ENCODE data around the gene TTC39C.
"Not testable (repeated sequence)": the region's sequence is repeated elsewhere in the genome, so short reads cannot be mapped to it uniquely, and the experiment has no call there.

Gene TTC39C

DNA sequence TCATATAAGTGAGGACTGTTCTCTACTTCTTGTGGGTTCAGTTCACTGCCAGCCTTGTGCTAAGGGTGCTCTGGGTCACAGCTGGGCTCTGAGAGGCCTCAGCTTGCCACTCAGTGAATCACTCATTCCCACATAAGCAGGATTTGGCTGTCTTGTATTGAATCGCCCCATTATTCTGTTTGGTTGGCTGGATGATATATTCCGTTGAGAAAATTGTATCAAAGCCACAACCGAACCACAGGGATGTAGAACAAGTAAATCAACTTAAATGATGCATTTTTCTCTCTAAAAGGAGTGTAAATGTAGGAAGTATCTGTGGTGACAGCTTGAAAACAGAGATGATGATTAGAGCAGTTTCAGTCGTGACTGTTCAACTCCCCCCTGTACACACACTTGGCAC, 39.6 kb downstream of the TTC39C start:
- DNase-seq (ENCODE audit: low read depth) = no peak

GRCh38 chr18:24055009-24055804, 40.7 kb downstream of the TTC39C start:
- DNase-seq (ENCODE audit: low read depth) = no peak

DNA sequence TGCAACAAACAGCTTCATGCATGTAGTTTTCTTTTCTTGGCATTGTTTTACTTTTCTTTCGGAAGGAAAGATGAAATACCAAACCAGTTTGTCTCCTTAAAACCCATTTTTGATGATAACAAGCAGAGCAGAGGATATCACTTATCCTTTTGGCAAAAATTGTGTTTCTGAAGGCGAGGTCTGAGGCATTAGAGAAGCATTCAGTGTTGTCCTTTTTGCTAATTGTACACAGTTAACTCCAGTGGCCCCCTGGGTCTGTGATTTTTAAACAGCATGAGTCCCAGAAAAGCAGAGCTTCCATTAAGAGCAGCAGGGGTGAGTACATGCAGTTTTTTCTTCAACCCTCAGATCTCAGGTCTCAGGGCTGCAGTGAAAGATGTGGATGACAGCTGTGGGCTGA, 41.3 kb downstream of the TTC39C start:
- DNase-seq (ENCODE audit: low read depth) = no peak

- no peak for DNase-seq (ENCODE audit: low read depth)
Measured at GRCh38 chr18:24056506-24056905, 42.0 kb downstream of the TTC39C start.

DNA sequence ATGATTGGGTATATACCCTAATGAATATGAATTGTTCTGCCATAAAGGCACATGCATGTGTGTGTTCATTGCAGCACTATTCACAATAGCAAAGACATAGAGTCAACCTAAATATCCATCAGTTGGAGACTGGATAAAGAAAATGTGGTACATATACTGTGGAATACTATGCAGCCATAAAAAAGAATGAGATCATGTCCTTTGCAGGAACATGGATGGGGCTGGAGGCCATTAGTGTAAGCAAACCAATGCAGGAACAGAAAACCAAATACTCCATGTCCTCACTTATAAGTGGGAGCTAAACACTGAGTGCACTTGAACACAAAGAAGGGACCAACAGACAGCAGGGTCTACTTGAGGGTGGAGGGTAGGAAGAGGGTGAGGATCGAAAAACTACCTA, 43.2 kb downstream of the TTC39C start:
- no peak for DNase-seq (ENCODE audit: low read depth)

DNA sequence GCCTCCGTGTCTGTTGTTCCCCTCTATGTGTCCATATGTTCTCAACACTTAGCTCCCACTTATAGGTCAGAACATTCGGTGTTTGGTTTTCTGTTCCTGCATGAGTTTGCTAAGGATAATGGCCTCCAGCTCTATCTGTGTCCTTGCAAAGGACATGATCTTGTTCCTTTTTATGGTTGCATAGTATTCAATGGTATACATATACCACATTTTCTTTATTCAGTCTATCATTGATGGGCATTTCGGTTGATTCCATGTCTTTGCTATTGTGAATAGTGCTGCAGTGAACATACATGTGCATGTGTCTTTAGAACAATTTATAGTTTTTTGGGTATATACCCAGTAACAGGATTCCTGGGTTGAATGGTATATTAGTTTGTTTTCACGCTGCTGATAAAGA, 44.8 kb downstream of the TTC39C start:
- DNase-seq (ENCODE audit: low read depth) = not testable (repeated sequence)

DNA sequence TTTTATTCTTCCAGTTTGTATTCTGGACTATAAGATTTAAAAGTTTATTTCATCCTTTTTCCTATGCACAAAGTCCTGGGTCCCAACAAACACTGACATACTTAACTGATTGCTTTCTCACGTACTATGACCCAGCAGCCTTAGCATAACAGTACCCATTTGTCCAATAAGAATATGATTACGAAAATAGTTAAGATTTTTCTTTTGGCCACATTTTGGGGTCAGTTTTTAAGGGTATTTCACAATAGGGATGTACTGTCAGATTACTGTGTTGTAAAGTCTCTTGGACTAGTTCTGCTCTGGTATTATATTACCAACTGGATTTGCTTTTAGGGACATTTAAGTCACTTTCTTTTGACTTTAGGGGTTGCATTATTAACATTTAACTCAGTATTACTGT, 46.1 kb downstream of the TTC39C start:
- DNase-seq (ENCODE audit: low read depth) = no peak

DNA sequence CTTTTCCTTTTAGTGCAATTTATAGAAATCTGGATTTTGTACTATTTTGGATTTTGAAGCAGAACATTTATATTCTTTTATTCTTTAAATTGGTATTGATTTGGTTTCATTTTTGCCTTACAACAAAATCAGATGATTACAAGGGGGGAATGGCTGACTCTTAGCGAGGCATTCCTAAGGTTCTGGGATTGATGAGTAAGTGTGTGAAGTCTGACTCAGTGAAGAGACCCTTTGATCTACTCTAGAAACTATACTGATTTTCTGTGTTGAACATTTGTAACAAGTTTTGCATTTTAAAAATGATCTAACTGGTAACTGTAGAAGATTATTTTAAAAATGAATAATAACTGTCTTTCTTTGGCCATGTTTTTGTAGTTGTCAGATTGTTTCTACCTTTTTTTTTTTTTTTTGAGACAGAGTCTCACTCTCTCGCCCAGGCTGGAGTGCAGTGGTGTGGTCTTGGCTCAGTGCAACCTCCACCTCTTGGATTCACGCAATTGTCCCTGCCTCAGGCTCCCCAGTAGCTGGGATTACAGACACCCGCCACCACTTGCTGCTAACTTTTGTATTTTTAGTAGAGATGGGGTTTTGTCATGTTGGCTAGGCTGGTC, 48.7 kb downstream of the TTC39C start:
- no peak for DNase-seq (ENCODE audit: low read depth)

DNA sequence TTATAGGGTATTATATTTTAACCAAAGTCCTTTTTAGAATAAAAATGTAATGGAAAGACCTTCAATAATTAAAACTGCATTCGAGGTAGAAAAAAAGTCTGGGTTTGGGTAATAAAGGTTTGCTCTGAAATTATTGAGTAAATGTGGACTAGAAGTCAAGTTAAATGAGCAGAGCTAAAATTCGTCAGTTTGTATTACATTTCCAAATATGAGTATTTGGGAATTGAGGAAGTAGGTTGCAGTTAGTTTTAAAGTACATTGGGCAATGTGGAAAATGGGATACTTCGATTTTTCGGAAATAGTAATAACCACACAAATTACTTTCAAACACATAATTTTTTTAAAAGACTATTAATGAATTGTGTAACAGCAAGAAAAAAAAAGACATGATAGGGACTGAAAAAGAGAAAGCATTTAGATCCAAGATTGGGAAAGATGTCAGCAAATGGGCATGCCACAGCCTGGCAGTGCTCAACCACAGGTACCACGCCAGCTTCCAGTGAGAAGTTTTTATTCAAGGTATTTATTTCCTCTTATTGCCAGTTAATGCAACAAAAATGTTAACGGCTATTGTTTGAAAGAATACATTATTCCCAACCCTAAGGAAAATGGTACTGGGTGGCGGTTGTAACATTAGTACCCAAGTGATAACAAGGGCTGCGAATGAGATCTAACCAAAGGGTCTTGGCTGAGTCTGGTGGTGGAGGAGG, 50.0 kb downstream of the TTC39C start:
- no peak for DNase-seq (ENCODE audit: low read depth)

- no peak for DNase-seq (ENCODE audit: low read depth)
Measured at GRCh38 chr18:24065906-24066305, 51.4 kb downstream of the TTC39C start.

GRCh38 chr18:24068945-24069693, 54.6 kb downstream of the TTC39C start:
- no peak for DNase-seq (ENCODE audit: low read depth)

DNA sequence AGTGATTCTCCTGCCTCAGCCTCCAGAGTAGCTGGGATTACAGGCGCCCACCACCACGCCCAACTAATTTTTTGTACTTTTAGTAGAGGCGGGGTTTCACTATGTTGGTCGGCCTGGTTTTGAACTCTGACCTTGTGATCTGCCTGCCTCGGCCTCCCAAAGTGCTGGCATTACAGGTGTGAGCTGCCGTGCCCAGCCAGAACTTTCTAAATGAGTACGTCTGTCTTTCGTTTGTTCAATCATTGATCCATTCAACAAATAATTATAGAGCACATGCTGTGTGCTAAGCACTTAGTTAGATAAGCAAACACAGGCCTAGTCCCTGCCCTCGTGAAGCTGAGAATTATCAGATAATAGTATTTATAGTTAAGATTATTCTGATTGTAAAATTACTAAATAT, 56.5 kb downstream of the TTC39C start:
- no peak for DNase-seq (ENCODE audit: low read depth)

- DNase-seq (ENCODE audit: low read depth) = no peak
Measured at GRCh38 chr18:24071779-24072178, 57.2 kb downstream of the TTC39C start.

DNA sequence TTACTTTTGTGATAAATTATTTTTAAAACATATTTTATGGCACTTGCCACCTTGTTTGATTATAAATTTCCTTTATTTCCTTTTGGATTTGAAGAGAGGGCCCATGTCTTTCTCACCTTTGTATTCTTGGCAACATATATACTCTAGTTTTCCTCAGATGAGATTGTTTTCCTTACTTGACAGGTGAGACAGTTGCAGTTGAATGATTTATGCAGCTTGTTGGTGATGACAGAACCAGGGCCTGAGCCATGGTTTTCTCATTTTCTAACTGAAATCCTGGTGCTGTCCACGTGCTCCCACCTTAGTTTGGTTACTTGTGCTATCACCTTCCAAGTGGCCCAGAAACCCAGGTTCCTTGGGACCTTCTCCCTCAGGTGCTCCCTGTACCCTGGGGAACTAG, 58.2 kb downstream of the TTC39C start:
- DNase-seq (ENCODE audit: low read depth) = no peak

DNA sequence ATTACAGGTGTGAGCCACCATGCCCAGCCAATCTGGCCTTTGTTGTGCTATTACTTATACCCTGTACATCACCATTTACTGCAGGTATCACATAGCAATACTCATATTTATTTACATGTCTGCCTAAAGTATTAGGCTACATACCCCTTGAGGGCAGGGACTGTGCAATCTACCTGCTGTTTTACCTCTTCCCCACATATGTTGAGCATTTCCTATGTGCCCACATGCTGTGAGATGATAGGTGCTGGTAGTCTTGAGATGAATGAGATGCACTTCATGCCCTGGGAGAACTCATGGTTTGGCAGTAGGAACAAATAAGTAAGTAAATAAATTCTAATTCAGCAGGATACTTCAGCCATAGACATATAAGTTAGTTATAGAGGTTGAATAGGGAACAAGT, 59.2 kb downstream of the TTC39C start:
- no peak for DNase-seq (ENCODE audit: low read depth)

- not testable (repeated sequence) for DNase-seq (ENCODE audit: low read depth)
Measured at GRCh38 chr18:24074757-24075156, 60.2 kb downstream of the TTC39C start.

DNA sequence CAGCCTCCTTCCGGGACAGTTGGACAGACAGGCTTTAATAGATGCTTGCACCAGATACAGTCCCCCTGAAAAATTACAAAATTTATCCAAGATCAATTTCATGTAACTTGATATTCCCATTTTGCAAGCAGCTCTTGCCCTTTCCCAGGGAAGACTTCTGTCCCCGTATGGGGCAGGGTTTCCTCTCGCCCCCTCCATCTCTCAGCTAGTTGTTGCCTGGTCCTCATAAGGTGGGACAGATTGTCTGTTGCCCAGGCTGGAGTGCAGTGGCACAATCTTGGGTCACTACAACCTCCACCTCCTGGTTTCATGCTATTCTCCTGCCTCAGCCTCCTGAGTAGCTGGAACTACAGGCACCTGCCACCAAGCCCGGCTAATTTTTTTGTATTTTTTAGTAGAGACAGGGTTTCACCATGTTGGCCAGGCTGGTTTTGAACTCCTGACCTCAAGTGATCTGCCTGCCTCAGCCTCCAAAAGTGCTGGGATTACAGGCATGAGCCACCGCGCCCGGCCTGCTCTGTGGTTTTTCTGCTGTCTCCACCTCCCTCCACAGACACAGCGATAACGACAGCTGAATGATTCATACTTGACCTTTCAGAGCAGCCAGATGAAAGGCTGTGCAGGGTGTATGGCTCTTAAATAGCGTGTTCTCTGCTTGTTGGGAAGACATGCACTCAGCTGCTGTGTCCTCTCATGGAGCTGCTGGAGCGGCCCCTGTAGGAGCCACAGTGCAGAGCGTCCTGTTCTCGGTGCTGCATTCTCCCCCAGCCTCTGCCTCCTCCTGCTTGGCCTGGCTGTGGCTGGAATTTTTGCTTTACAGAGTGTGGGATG, 61.4 kb downstream of the TTC39C start:
- DNase-seq (ENCODE audit: low read depth) = peak; percentile 73

GRCh38 chr18:24076950-24077349, 62.4 kb downstream of the TTC39C start:
- DNase-seq (ENCODE audit: low read depth) = no peak

DNA sequence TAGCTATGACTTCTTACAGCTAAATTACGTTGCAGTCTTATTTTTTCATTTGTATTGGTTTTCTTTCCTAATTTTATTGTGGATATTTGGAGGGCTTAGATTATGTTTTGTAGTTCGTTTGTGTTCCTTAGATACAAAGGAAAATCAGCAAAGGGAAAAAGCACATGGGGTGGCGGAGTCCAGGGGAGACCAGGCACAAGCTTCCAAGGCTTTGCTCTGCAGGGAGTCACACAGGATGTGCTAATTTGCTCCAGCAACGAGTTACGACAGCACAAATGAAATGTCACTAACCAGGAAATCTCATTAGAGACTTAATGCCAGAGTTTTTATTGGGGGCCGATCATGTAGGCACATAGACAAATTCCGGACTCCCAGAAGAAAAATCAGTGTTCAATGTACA, 63.8 kb downstream of the TTC39C start:
- DNase-seq (ENCODE audit: low read depth) = no peak

DNA sequence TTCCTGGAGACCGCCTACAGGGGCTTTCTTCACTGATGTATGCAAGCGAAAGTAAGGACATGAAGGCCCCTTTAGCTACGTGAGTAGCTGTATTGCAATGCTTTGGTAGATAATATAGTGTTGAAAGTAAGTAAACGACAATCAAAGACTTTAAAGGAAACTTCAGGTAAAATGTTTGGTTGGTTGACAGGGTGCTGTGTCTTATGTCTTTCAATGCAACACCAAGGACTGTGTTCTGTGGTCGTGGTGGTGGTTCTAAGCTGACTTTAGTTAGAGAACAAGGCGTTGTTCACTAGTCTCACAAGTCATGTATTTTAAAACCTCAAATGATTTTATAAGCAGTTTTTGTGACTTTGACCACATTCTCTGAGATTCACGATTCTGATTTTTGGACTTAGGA, 66.3 kb downstream of the TTC39C start:
- DNase-seq (ENCODE audit: low read depth) = no peak

DNA sequence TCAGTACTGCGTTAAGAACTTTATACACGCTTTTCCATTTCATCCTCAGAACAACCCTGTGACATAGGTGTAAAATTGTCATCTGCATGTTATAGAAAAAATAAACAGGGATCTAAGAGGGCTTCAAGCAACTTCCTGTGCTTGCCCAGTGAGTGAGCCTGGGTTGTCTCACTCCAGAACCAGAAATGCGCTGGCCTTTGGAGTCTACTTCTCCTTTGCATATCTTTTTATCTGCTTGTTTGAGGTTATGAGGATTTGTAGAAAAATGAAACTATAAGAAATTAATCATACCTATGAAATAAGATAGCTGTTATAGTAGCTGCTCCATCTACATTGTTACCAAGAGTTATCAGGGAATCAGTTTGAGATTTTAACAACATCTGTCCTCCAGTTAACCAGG, 69.0 kb downstream of the TTC39C start:
- no peak for DNase-seq (ENCODE audit: low read depth)

DNA sequence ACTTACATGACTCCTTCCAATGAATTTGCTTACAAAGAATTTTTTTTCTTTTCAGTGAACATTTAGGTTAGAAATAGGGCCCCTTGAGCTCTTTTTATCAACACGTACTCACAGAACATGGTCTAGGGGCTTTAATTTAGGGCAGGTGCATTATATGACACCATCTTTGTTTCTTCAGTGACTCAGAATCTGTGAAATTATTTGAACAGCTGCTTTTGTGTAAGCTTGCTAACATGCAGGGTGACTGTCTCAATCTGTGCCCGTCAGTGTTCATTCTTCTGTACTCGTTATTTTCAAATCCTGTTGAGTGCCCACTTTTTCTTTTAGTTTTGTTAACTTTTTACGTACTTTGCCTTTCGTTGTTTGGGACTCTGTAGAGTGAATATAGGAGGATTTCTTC, 71.5 kb downstream of the TTC39C start:
- DNase-seq (ENCODE audit: low read depth) = no peak

All from activated T-cell treated with anti-CD3 and anti-CD28 coated beads for 24 hours (primary cell).